Dendritic cell treated with granulocyte-macrophage colony-stimulating factor and Interleukin-4, amounts not matched to agents 40 ng/mL and 50 ng/mL, for 4 days (primary cell): ENCODE results near the gene MYH11.
"Not testable (repeated sequence)": the region's sequence is repeated elsewhere in the genome, so short reads cannot be mapped to it uniquely, and the experiment has no call there.

ENCODE experiments used
- H3K27ac Mint-ChIP-seq: one replicate; pipeline ENCODE4 v1.8.0; 2022; ENCODE audit warnings: mild to moderate bottlenecking, mixed read lengths
- H3K27me3 Mint-ChIP-seq: one replicate; pipeline ENCODE4 v1.8.0; 2022; ENCODE audit warnings: mild to moderate bottlenecking, mixed read lengths
- H3K36me3 Mint-ChIP-seq: one replicate; pipeline ENCODE4 v1.8.0; 2022; ENCODE audit warnings: low read depth, mixed read lengths
- H3K4me1 Mint-ChIP-seq: one replicate; pipeline ENCODE4 v1.8.0; 2022; ENCODE audit warnings: low read depth, mixed read lengths
- H3K4me3 Mint-ChIP-seq: one replicate; pipeline ENCODE4 v1.8.0; 2022; ENCODE audit warnings: mild to moderate bottlenecking, moderate library complexity, mixed read lengths
- H3K9me3 Mint-ChIP-seq: one replicate; pipeline ENCODE4 v1.8.0; 2022; ENCODE audit warnings: mixed read lengths
- intact Hi-C: fragments of 100-400 bp; cut with micrococcal nuclease; formaldehyde crosslinking; loops from one replicate; pipeline ENCODE4 v1.15.0; 2022

The MYH11 gene

GRCh38 chr16:15865742-15866141 lies 8.9 kb upstream of the MYH11 start:
- H3K27me3 Mint-ChIP-seq = no peaks in the 10 kb centered on the region
- no peak overlapping the region for H3K4me3 Mint-ChIP-seq
- H3K4me1 Mint-ChIP-seq = no peaks in the 10 kb centered on the region
- H3K36me3 Mint-ChIP-seq = peaks cover 56% of the 10 kb centered on the region
- no peaks in the 10 kb centered on the region for H3K9me3 Mint-ChIP-seq
- H3K27ac Mint-ChIP-seq = no peak overlapping the region
- intact Hi-C loops = no loop called here

GRCh38 chr16:15864939-15865338 lies 8.1 kb upstream of the MYH11 start:
- no peak overlapping the region for H3K27ac Mint-ChIP-seq

GRCh38 chr16:15861996-15862395 lies 5.2 kb upstream of the MYH11 start:
- intact Hi-C loops = no loop called here
- H3K27ac Mint-ChIP-seq = no peak overlapping the region
- H3K36me3 Mint-ChIP-seq = peaks cover 21% of the 10 kb centered on the region
- no peaks in the 10 kb centered on the region for H3K9me3 Mint-ChIP-seq
- peaks cover 19% of the 10 kb centered on the region for H3K27me3 Mint-ChIP-seq
- H3K4me3 Mint-ChIP-seq = no peak overlapping the region
- H3K4me1 Mint-ChIP-seq = peaks cover 12% of the 10 kb centered on the region

More at GRCh38 chr16:15864939-15865338, 8.1 kb upstream of the MYH11 start:
- no peaks in the 10 kb centered on the region for H3K4me1 Mint-ChIP-seq
- no peak overlapping the region for H3K4me3 Mint-ChIP-seq
- H3K27me3 Mint-ChIP-seq = no peaks in the 10 kb centered on the region
- no peaks in the 10 kb centered on the region for H3K9me3 Mint-ChIP-seq
- peaks cover 48% of the 10 kb centered on the region for H3K36me3 Mint-ChIP-seq
- intact Hi-C loops = no loop called here

- no peaks in the 10 kb centered on the region for H3K36me3 Mint-ChIP-seq
- no peak overlapping the region for H3K4me3 Mint-ChIP-seq
- H3K4me1 Mint-ChIP-seq = peaks cover 16% of the 10 kb centered on the region
- peaks cover 44% of the 10 kb centered on the region for H3K27me3 Mint-ChIP-seq
- no peaks in the 10 kb centered on the region for H3K9me3 Mint-ChIP-seq
- intact Hi-C loops = no loop called here
- H3K27ac Mint-ChIP-seq = no peak overlapping the region
These were observed 2.3 kb upstream of the MYH11 start for GRCh38 chr16:15858921-15859668.

- Mint-ChIP-seq H3K4me1 (peaks cover 16% of the 10 kb centered on the region), H3K4me3 (peak overlapping the region; percentile 71), H3K27me3 (peaks cover 52% of the 10 kb centered on the region), H3K36me3 (no peaks in the 10 kb centered on the region), H3K9me3 (no peaks in the 10 kb centered on the region), H3K27ac (no peak overlapping the region)
- intact Hi-C loops = no loop called here
These were observed 1.1 kb upstream of the MYH11 start for GRCh38 chr16:15857724-15858560.

- peaks cover 52% of the 10 kb centered on the region for H3K27me3 Mint-ChIP-seq
These were observed 646 bp downstream of the MYH11 start for GRCh38 chr16:15856182-15856581.

GRCh38 chr16:15855704-15856003 lies 1.2 kb downstream of the MYH11 start:
- Mint-ChIP-seq H3K9me3 (no peaks in the 10 kb centered on the region), H3K27me3 (peaks cover 52% of the 10 kb centered on the region), H3K4me3 (no peak overlapping the region), H3K4me1 (peaks cover 16% of the 10 kb centered on the region), H3K36me3 (no peaks in the 10 kb centered on the region), H3K27ac (no peak overlapping the region)
- intact Hi-C loops = no loop called here

More at GRCh38 chr16:15856182-15856581, 646 bp downstream of the MYH11 start:
- Mint-ChIP-seq H3K4me1 (peaks cover 16% of the 10 kb centered on the region), H3K27ac (no peak overlapping the region), H3K4me3 (no peak overlapping the region), H3K9me3 (no peaks in the 10 kb centered on the region), H3K36me3 (no peaks in the 10 kb centered on the region)
- intact Hi-C loops = no loop called here

- Mint-ChIP-seq H3K4me3 (no peak overlapping the region), H3K27ac (no peak overlapping the region), H3K27me3 (peaks cover 52% of the 10 kb centered on the region), H3K4me1 (peaks cover 16% of the 10 kb centered on the region), H3K9me3 (no peaks in the 10 kb centered on the region), H3K36me3 (no peaks in the 10 kb centered on the region)
- intact Hi-C loops = no loop called here
These were observed 1.7 kb downstream of the MYH11 start for GRCh38 chr16:15854906-15855703.

GRCh38 chr16:15854061-15854460 lies 2.8 kb downstream of the MYH11 start:
- H3K27ac Mint-ChIP-seq = no peak overlapping the region
- intact Hi-C loops = no loop called here
- H3K4me1 Mint-ChIP-seq = peaks cover 16% of the 10 kb centered on the region
- H3K27me3 Mint-ChIP-seq = peaks cover 48% of the 10 kb centered on the region
- H3K36me3 Mint-ChIP-seq = no peaks in the 10 kb centered on the region
- H3K4me3 Mint-ChIP-seq = no peak overlapping the region
- H3K9me3 Mint-ChIP-seq = no peaks in the 10 kb centered on the region

- intact Hi-C loops = no loop called here
These were observed 3.8 kb downstream of the MYH11 start for GRCh38 chr16:15853021-15853420.

GRCh38 chr16:15850555-15850954 lies 6.3 kb downstream of the MYH11 start:
- H3K36me3 Mint-ChIP-seq = not testable (repeated sequence)

More at GRCh38 chr16:15853021-15853420, 3.8 kb downstream of the MYH11 start:
- H3K4me3 Mint-ChIP-seq = no peak overlapping the region
- H3K4me1 Mint-ChIP-seq = peaks cover 15% of the 10 kb centered on the region
- no peaks in the 10 kb centered on the region for H3K9me3 Mint-ChIP-seq
- H3K27ac Mint-ChIP-seq = no peak overlapping the region
- H3K27me3 Mint-ChIP-seq = peaks cover 43% of the 10 kb centered on the region
- no peaks in the 10 kb centered on the region for H3K36me3 Mint-ChIP-seq

GRCh38 chr16:15849209-15849981 lies 7.4 kb downstream of the MYH11 start:
- H3K36me3 Mint-ChIP-seq = no peaks in the 10 kb centered on the region
- no peaks in the 10 kb centered on the region for H3K4me1 Mint-ChIP-seq
- intact Hi-C loops = no loop called here
- H3K27me3 Mint-ChIP-seq = peaks cover 8% of the 10 kb centered on the region
- H3K9me3 Mint-ChIP-seq = no peaks in the 10 kb centered on the region
- no peak overlapping the region for H3K4me3 Mint-ChIP-seq
- no peak overlapping the region for H3K27ac Mint-ChIP-seq

More at GRCh38 chr16:15850555-15850954, 6.3 kb downstream of the MYH11 start:
- H3K9me3 Mint-ChIP-seq, H3K4me1 Mint-ChIP-seq, H3K27ac Mint-ChIP-seq, H3K4me3 Mint-ChIP-seq, intact Hi-C loops: not testable (repeated sequence)
- H3K27me3 Mint-ChIP-seq = peaks cover 18% of the 10 kb centered on the region

GRCh38 chr16:15847611-15848175 lies 9.1 kb downstream of the MYH11 start:
- H3K4me3 Mint-ChIP-seq = no peak overlapping the region
- no peaks in the 10 kb centered on the region for H3K9me3 Mint-ChIP-seq
- no peaks in the 10 kb centered on the region for H3K36me3 Mint-ChIP-seq
- H3K4me1 Mint-ChIP-seq = no peaks in the 10 kb centered on the region
- no peaks in the 10 kb centered on the region for H3K27me3 Mint-ChIP-seq
- intact Hi-C loops = no loop called here
- H3K27ac Mint-ChIP-seq = no peak overlapping the region
